Measurements from ENCODE around the gene DPEP2. TPM values are rescaled to one million over a fixed set of nuclear protein-coding genes. Genes with fewer than 3 reads are reported as not detected.

Gene DPEP2
- total and polyA plus RNA-seq, 2 of the 13 experiments (the other 11 are each of a cell fraction or from before 2014, with no cell fraction given): 0.18 TPM; not detected in 1

GRCh38 chr16:67939507-67940445 is 59.5 kb downstream of the DPEP2 start (continued):
- TF ChIP-seq, protein P1, sequence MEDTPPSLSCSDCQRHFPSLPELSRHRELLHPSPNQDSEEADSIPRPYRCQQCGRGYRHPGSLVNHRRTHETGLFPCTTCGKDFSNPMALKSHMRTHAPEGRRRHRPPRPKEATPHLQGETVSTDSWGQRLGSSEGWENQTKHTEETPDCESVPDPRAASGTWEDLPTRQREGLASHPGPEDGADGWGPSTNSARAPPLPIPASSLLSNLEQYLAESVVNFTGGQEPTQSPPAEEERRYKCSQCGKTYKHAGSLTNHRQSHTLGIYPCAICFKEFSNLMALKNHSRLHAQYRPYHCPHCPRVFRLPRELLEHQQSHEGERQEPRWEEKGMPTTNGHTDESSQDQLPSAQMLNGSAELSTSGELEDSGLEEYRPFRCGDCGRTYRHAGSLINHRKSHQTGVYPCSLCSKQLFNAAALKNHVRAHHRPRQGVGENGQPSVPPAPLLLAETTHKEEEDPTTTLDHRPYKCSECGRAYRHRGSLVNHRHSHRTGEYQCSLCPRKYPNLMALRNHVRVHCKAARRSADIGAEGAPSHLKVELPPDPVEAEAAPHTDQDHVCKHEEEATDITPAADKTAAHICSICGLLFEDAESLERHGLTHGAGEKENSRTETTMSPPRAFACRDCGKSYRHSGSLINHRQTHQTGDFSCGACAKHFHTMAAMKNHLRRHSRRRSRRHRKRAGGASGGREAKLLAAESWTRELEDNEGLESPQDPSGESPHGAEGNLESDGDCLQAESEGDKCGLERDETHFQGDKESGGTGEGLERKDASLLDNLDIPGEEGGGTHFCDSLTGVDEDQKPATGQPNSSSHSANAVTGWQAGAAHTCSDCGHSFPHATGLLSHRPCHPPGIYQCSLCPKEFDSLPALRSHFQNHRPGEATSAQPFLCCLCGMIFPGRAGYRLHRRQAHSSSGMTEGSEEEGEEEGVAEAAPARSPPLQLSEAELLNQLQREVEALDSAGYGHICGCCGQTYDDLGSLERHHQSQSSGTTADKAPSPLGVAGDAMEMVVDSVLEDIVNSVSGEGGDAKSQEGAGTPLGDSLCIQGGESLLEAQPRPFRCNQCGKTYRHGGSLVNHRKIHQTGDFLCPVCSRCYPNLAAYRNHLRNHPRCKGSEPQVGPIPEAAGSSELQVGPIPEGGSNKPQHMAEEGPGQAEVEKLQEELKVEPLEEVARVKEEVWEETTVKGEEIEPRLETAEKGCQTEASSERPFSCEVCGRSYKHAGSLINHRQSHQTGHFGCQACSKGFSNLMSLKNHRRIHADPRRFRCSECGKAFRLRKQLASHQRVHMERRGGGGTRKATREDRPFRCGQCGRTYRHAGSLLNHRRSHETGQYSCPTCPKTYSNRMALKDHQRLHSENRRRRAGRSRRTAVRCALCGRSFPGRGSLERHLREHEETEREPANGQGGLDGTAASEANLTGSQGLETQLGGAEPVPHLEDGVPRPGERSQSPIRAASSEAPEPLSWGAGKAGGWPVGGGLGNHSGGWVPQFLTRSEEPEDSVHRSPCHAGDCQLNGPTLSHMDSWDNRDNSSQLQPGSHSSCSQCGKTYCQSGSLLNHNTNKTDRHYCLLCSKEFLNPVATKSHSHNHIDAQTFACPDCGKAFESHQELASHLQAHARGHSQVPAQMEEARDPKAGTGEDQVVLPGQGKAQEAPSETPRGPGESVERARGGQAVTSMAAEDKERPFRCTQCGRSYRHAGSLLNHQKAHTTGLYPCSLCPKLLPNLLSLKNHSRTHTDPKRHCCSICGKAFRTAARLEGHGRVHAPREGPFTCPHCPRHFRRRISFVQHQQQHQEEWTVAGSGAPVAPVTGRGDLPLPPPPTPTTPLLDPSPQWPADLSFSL (CRISPR knock-in tag; IDR thresholded peaks at IDR 0.05): no peak
- peak; percentile 79 for TF ChIP-seq RBM22 (optimal IDR thresholded peaks at IDR 0.05; ENCODE audit: low read length)
- TF ChIP-seq MED1 (CRISPR knock-in tag; IDR thresholded peaks at IDR 0.05): no peak
- TF ChIP-seq ZNF839 (CRISPR knock-in tag; IDR thresholded peaks at IDR 0.05; ENCODE audit: borderline replicate concordance): no peak
- TF ChIP-seq ZSCAN30 (CRISPR knock-in tag; IDR thresholded peaks at IDR 0.05): no peak
- TF ChIP-seq KDM1A (CRISPR knock-in tag; IDR thresholded peaks at IDR 0.05): no peak
- TF ChIP-seq ATF6 (CRISPR knock-in tag; conservative IDR thresholded peaks at IDR 0.05): no peak
- TF ChIP-seq HIVEP1 (CRISPR knock-in tag; IDR thresholded peaks at IDR 0.05): no peak
- peak; percentile 64; the same call in 1 of the 2 replicates for TF ChIP-seq ZNF274 (CRISPR knock-in tag; IDR thresholded peaks at IDR 0.05)
- no peak for TF ChIP-seq TEF (CRISPR knock-in tag; IDR thresholded peaks at IDR 0.05)
- TF ChIP-seq JDP2 (CRISPR knock-in tag; IDR thresholded peaks at IDR 0.05; ENCODE audit: borderline replicate concordance): no peak
- TF ChIP-seq BORCS8-MEF2B (CRISPR knock-in tag; IDR thresholded peaks at IDR 0.05): peak; percentile 50
- no peak for TF ChIP-seq HNF4G (IDR thresholded peaks at IDR 0.05; ENCODE audit: borderline replicate concordance, low read depth, low read length)
- 0 out of 2 replicates have a peak, but pooled peaks have one; percentile 34 for TF ChIP-seq HNF4G (CRISPR knock-in tag; IDR thresholded peaks at IDR 0.05; ENCODE audit: borderline replicate concordance, low read depth)
- TF ChIP-seq CSRNP1 (CRISPR knock-in tag; IDR thresholded peaks at IDR 0.05): no peak
- TF ChIP-seq NKX3-1 (CRISPR knock-in tag; IDR thresholded peaks at IDR 0.05): no peak
- no peak for TF ChIP-seq SOX6 (IDR thresholded peaks at IDR 0.05)
- TF ChIP-seq SOX6 (CRISPR knock-in tag; IDR thresholded peaks at IDR 0.05): 0 out of 2 replicates have a peak, but pooled peaks have one; percentile 17
- TF ChIP-seq ZEB1 (IDR thresholded peaks at IDR 0.05; ENCODE audit: insufficient replicate concordance, low read depth): no peak

All from HepG2 (cell line).